ENCODE measurements around the gene KCNK7.

GRCh38 chr11:65609229-65609628, 13.6 kb upstream of the KCNK7 start:
- no peak for TF ChIP-seq CTCF (IDR thresholded peaks at IDR 0.05)
- TF ChIP-seq REST (IDR thresholded peaks at IDR 0.05; ENCODE audit: insufficient read depth in 1 of 2, low read depth in 2 of 2, low read length in 1 of 2): no peak

All from Panc1 (cell line).